ENCODE measurements around the gene DHRSX.
"Not testable (repeated sequence)": the region's sequence is repeated elsewhere in the genome, so short reads cannot be mapped to it uniquely, and the experiment has no call there.

DHRSX gene

GRCh38 chrX:2376166-2376565 is 124.6 kb downstream of the DHRSX start:
- no peaks in the 10 kb centered on the region for H3K9me3 ChIP-seq
- no peaks in the 10 kb centered on the region for H3K27me3 ChIP-seq (ENCODE audit: low read depth)
- no peak overlapping the region for H3K4me3 ChIP-seq
- in situ Hi-C loops (cut with MboI; ENCODE audit: low sequenced_read_pairs) = no loop called here
- no peaks in the 10 kb centered on the region for H3K4me1 ChIP-seq
- H3K36me3 ChIP-seq (replicated peaks) = no peaks in the 10 kb centered on the region
- DNase-seq (ENCODE audit: low spot score in 2 of 2) = no peak

- H3K27me3 ChIP-seq (ENCODE audit: low read depth) = no peaks in the 10 kb centered on the region
- H3K9me3 ChIP-seq = no peaks in the 10 kb centered on the region
- no peak for DNase-seq (ENCODE audit: low spot score in 2 of 2)
- no peaks in the 10 kb centered on the region for H3K36me3 ChIP-seq (replicated peaks)
- H3K4me1 ChIP-seq = no peaks in the 10 kb centered on the region
- H3K4me3 ChIP-seq = no peak overlapping the region
- in situ Hi-C loops (cut with MboI; ENCODE audit: low sequenced_read_pairs) = no loop called here
Measured at GRCh38 chrX:2374086-2374485, 126.7 kb downstream of the DHRSX start.

- in situ Hi-C loops (cut with MboI; ENCODE audit: low sequenced_read_pairs) = no loop called here
- Histone ChIP-seq H3K4me1 (no peaks in the 10 kb centered on the region), H3K9me3 (no peaks in the 10 kb centered on the region), H3K27me3 (ENCODE audit: low read depth) (no peaks in the 10 kb centered on the region), H3K36me3 (replicated peaks) (no peaks in the 10 kb centered on the region), H3K4me3 (no peak overlapping the region)
- DNase-seq (ENCODE audit: low spot score in 2 of 2) = no peak
Measured at GRCh38 chrX:2373615-2374014, 127.2 kb downstream of the DHRSX start.

- Histone ChIP-seq H3K27me3 (ENCODE audit: low read depth) (no peaks in the 10 kb centered on the region), H3K4me3 (no peak overlapping the region), H3K4me1 (no peaks in the 10 kb centered on the region), H3K9me3 (no peaks in the 10 kb centered on the region), H3K36me3 (replicated peaks) (no peaks in the 10 kb centered on the region)
- in situ Hi-C loops (cut with MboI; ENCODE audit: low sequenced_read_pairs) = no loop called here
- DNase-seq (ENCODE audit: low spot score in 2 of 2) = no peak
Measured at GRCh38 chrX:2371026-2371711, 129.6 kb downstream of the DHRSX start.

GRCh38 chrX:2370456-2370855 is 130.3 kb downstream of the DHRSX start:
- in situ Hi-C loops (cut with MboI; ENCODE audit: low sequenced_read_pairs) = no loop called here
- H3K4me3 ChIP-seq = no peak overlapping the region
- DNase-seq (ENCODE audit: low spot score in 2 of 2) = no peak
- H3K36me3 ChIP-seq (replicated peaks) = no peaks in the 10 kb centered on the region
- H3K27me3 ChIP-seq (ENCODE audit: low read depth) = no peaks in the 10 kb centered on the region
- H3K9me3 ChIP-seq = no peaks in the 10 kb centered on the region
- no peaks in the 10 kb centered on the region for H3K4me1 ChIP-seq

- H3K4me1 ChIP-seq = no peaks in the 10 kb centered on the region
- no peak overlapping the region for H3K4me3 ChIP-seq
- no peaks in the 10 kb centered on the region for H3K36me3 ChIP-seq (replicated peaks)
- H3K9me3 ChIP-seq = no peaks in the 10 kb centered on the region
- no peaks in the 10 kb centered on the region for H3K27me3 ChIP-seq (ENCODE audit: low read depth)
- in situ Hi-C loops (cut with MboI; ENCODE audit: low sequenced_read_pairs) = no loop called here
- DNase-seq (ENCODE audit: low spot score in 2 of 2) = no peak
Measured at GRCh38 chrX:2369206-2369605, 131.6 kb downstream of the DHRSX start.

GRCh38 chrX:2360731-2361130 is 140.0 kb downstream of the DHRSX start:
- Histone ChIP-seq H3K4me1 (no peaks in the 10 kb centered on the region), H3K27me3 (ENCODE audit: low read depth) (no peaks in the 10 kb centered on the region), H3K36me3 (replicated peaks) (no peaks in the 10 kb centered on the region), H3K4me3 (no peak overlapping the region), H3K9me3 (no peaks in the 10 kb centered on the region)
- in situ Hi-C loops (cut with MboI; ENCODE audit: low sequenced_read_pairs) = no loop called here
- DNase-seq (ENCODE audit: low spot score in 2 of 2) = no peak

- DNase-seq (ENCODE audit: low spot score in 2 of 2); H3K4me3 ChIP-seq; H3K9me3 ChIP-seq; H3K4me1 ChIP-seq; in situ Hi-C loops (cut with MboI; ENCODE audit: low sequenced_read_pairs); H3K27me3 ChIP-seq (ENCODE audit: low read depth); H3K36me3 ChIP-seq (replicated peaks): not testable (repeated sequence)
Measured at GRCh38 chrX:2359522-2359921, 141.3 kb downstream of the DHRSX start.

GRCh38 chrX:2351999-2352995 is 148.5 kb downstream of the DHRSX start:
- Histone ChIP-seq H3K4me3 (no peak overlapping the region), H3K27me3 (ENCODE audit: low read depth) (no peaks in the 10 kb centered on the region; the same call in 1 of the 2 replicates), H3K36me3 (replicated peaks) (no peaks in the 10 kb centered on the region), H3K9me3 (no peaks in the 10 kb centered on the region), H3K4me1 (no peaks in the 10 kb centered on the region)
- no peak for DNase-seq (ENCODE audit: low spot score in 2 of 2)
- in situ Hi-C loops (cut with MboI; ENCODE audit: low sequenced_read_pairs) = no loop called here

- Histone ChIP-seq H3K27me3 (ENCODE audit: low read depth) (no peaks in the 10 kb centered on the region; the same call in 1 of the 2 replicates), H3K4me3 (no peak overlapping the region), H3K36me3 (replicated peaks) (no peaks in the 10 kb centered on the region), H3K9me3 (no peaks in the 10 kb centered on the region), H3K4me1 (no peaks in the 10 kb centered on the region)
- DNase-seq (ENCODE audit: low spot score in 2 of 2) = no peak
- in situ Hi-C loops (cut with MboI; ENCODE audit: low sequenced_read_pairs) = no loop called here
Measured at GRCh38 chrX:2351321-2351720, 149.5 kb downstream of the DHRSX start.

- H3K36me3 ChIP-seq (replicated peaks); DNase-seq (ENCODE audit: low spot score in 2 of 2); H3K4me3 ChIP-seq; in situ Hi-C loops (cut with MboI; ENCODE audit: low sequenced_read_pairs); H3K4me1 ChIP-seq; H3K27me3 ChIP-seq (ENCODE audit: low read depth); H3K9me3 ChIP-seq: not testable (repeated sequence)
Measured at GRCh38 chrX:2350703-2351102, 150.1 kb downstream of the DHRSX start.

- H3K9me3 ChIP-seq; H3K36me3 ChIP-seq (replicated peaks); in situ Hi-C loops (cut with MboI; ENCODE audit: low sequenced_read_pairs); H3K4me1 ChIP-seq; H3K4me3 ChIP-seq; DNase-seq (ENCODE audit: low spot score in 2 of 2); H3K27me3 ChIP-seq (ENCODE audit: low read depth): not testable (repeated sequence)
Measured at GRCh38 chrX:2350036-2350435, 150.7 kb downstream of the DHRSX start.

GRCh38 chrX:2348211-2348610 is 152.6 kb downstream of the DHRSX start:
- DNase-seq (ENCODE audit: low spot score in 2 of 2) = no peak

GRCh38 chrX:2346158-2346557 is 154.6 kb downstream of the DHRSX start:
- no peaks in the 10 kb centered on the region for H3K27me3 ChIP-seq (ENCODE audit: low read depth)
- DNase-seq (ENCODE audit: low spot score in 2 of 2) = no peak
- in situ Hi-C loops (cut with MboI; ENCODE audit: low sequenced_read_pairs) = no loop called here
- H3K9me3 ChIP-seq = no peaks in the 10 kb centered on the region
- no peak overlapping the region for H3K4me3 ChIP-seq
- no peaks in the 10 kb centered on the region for H3K36me3 ChIP-seq (replicated peaks)
- H3K4me1 ChIP-seq = no peaks in the 10 kb centered on the region

More at GRCh38 chrX:2348211-2348610, 152.6 kb downstream of the DHRSX start:
- Histone ChIP-seq H3K27me3 (ENCODE audit: low read depth) (no peaks in the 10 kb centered on the region), H3K36me3 (replicated peaks) (no peaks in the 10 kb centered on the region), H3K4me3 (no peak overlapping the region), H3K9me3 (no peaks in the 10 kb centered on the region), H3K4me1 (no peaks in the 10 kb centered on the region)
- in situ Hi-C loops (cut with MboI; ENCODE audit: low sequenced_read_pairs) = no loop called here
